Urothelium cell line (cell line): ENCODE data around the gene ZNF609.

Source experiments
- DNase-seq: peaks from one replicate; pipeline ENCODE4 v3.0.0; 2011; ENCODE audit warnings: low spot score, mixed read lengths
- FAIRE-seq: peaks from 2 replicates; lab custom pipeline; 2011; peaks lifted over from hg19 to GRCh38; lab: Jason Lieb, UNC

The ZNF609 gene

DNA sequence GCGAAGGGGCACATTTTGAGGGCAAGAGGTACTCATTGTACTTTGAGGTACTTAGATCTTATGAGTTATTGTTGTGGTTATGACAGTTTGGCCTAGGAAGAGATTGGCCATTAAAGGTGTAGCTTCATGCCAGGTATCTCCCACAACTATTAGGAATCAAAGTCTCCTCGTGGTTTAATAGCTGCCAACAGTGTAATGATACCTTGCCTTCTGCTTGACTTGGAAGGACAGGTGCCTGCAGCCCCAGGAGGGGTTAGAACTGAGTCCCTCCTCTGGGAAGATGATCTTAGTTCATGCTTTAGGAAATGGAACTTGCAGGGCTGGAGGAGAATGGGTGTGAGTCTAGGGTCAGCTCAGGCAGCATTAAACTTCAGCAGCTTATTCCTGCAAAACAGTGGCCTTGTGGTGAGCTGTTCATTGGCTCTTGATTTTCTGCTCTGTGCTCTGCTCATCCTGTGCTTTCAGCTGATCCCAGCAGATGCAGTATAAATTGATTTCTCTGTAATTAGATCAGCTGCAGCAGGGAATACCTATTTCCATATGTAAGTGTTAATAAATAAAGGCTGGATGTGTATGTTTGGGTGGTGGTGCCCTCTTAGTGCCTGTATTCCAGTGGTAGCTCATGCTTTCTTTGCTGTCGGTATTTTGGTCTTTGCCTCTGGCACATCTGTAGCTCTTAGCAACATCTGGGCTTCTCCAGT is 40.5 kb downstream of the ZNF609 start:
- peak; percentile 42 for FAIRE-seq
- no peak for DNase-seq

DNA sequence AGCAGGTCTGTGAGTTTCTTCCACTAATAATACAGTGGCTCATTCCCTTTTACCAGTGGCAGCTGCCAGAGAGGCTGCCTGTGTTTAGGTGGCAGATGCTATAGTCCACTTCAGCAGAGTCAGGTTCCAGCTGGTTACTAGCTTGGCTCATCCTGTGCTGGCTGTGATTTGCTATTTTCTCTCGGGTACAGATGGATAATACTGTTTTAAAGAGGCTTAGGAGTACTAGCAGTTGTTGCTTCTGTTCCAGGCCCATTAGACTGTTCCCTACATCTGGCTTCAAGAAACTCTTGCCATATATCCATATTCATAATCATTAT is 41.0 kb downstream of the ZNF609 start:
- DNase-seq (no peak), FAIRE-seq (no peak)

DNA sequence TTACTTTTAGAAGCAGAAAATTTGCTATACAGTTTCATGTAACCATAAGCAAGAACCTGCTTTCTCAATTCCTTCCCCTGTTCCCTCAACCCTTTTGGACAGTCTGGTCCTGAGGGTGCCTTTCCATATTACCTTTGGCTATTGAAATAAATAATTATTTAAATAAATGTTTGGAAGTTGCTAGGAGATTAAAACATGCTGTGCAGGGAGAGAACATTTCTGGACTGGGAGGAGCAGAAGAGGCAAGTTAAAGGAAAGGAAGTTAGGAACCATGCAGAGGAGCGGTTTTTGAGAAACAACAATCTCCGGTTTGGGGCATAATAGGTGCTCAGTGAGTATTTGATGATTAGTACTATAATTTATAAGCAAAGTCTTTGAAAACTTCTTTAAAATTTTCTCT is 41.8 kb downstream of the ZNF609 start:
- no peak for FAIRE-seq
- DNase-seq: no peak

GRCh38 chr15:64502551-64502950 is 42.2 kb downstream of the ZNF609 start:
- DNase-seq (no peak), FAIRE-seq (no peak)

GRCh38 chr15:64503197-64503596 is 42.8 kb downstream of the ZNF609 start:
- no peak for FAIRE-seq
- no peak for DNase-seq

GRCh38 chr15:64503640-64504039 is 43.3 kb downstream of the ZNF609 start:
- DNase-seq: no peak
- no peak for FAIRE-seq

- FAIRE-seq: no peak
Observed at GRCh38 chr15:64507293-64507802, 47.0 kb downstream of the ZNF609 start.

DNA sequence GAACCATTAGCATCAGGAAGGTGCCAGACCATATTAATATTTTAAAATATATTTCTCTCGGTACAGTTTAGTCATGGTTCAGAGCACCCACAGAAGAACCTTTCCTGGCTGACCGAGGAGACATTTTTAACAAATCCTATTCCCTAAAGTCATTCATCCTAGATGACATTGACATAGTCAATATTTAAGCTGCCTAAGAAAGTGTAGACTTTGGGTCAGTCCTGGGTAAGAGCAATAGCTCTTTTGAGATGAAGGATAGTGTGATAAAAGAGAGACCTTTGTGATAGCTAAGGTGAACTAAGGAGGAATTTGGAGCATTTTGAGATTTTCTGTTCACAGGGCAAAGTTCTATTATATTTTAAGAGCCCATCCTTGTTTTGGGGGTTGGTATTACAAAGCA is 47.5 kb downstream of the ZNF609 start:
- no peak for DNase-seq

More at GRCh38 chr15:64507293-64507802, 47.0 kb downstream of the ZNF609 start:
- no peak for DNase-seq

DNA sequence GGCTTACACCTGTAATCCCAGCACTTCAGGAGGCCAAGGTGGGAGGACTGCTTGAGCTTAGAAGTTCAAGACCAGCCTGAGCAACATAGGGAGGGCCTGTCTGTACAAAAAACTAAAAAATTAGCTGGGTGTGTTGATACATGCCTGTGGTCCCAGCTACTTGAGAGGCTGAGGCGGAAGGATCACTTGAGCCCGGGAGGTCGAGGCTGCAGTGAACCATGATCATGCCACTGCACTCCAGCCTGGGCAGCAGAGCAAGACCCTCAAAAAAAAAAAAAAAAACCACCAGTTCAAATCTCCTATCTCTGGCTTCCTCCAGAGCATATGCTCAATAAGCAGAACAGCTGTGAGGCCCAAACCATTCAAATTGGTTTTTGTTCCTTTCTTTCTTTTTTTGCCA is 53.4 kb downstream of the ZNF609 start:
- DNase-seq (no peak), FAIRE-seq (no peak)

More for the DNA sequence above, 47.5 kb downstream of the ZNF609 start:
- FAIRE-seq: no peak

GRCh38 chr15:64515196-64515595 is 54.8 kb downstream of the ZNF609 start:
- no peak for FAIRE-seq

DNA sequence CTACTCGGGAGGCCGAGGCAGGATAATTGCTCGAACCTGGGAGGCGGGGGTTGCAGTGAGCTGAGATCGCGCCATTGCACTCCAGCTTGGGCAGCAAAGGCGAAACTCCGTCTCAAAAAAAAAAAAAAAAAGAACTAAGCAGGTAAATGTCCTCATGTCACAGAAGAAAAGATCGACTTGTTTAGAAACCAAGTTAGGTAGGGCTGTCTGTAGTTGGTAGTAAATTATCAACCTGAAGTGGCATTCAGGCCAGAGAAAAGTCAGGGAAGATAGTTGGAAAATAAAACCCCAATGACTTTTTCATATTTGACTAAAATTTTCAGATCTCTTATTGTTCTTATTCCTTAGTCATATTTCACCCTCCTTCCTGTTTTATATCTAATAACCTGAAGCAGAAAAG is 55.4 kb downstream of the ZNF609 start:
- FAIRE-seq: no peak
- DNase-seq: no peak

More at GRCh38 chr15:64515196-64515595, 54.8 kb downstream of the ZNF609 start:
- DNase-seq: no peak

DNA sequence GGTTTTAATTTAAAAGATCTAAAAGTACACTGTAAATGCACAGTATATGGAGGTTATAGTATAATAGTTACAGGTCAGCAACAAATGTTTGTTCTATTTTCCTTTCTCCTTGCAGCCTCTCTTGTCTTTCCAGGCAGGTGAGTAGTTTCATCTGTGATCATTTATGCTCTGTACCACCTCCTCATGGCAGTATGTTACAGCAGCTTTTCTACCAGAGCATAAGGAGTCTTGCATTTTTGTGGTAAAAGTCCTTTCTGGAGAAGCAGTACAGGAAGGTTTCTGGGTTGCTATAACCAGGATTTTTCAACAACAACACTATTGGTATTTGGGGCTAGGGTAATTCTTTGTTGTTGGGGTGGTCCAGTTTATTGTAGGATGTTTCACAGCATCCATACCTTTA is 59.5 kb downstream of the ZNF609 start:
- DNase-seq (no peak), FAIRE-seq (peak; percentile 27)

DNA sequence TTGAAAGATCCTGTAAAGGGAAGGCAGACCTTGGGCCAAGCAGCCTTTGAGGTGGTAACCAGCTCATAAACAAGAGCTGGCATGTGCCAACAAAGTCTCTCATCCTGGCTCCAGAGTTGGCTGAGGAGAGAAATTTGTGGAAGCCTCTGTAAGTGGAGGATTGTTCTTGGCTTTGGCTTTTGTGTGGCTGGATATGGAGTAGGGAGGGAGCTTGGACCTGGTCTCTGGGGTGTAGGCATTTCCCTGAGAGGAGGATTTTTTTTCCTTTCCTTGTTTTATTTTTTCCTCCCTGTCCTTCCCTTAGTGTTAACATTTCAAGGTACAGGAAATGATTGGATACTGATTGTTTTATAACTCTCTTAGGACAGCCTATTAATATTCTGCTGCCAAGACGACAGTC is 60.8 kb downstream of the ZNF609 start:
- FAIRE-seq (no peak), DNase-seq (no peak)

DNA sequence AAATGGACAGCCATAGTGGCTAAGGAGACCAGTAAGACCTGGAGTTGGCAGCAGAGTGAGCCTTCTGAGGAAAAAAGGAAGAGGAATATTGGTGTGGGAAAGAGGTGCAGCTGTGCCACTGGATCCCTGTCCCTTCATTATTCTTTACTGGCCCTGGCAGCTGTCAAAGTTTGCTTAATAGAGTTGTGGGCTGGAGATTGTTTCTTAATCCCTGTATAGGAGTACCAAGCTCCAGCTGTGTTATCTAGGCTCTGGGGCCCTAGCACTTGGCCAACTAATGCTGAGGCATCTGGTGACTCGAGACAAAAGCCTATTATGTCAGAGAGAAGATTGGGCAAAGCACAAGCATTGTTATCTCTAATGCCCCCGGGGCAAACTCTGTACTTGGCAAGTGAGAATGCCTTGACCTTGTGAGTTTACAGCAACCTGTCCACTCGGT is 61.4 kb downstream of the ZNF609 start:
- DNase-seq: peak; percentile 42

GRCh38 chr15:64522226-64522823 is 61.9 kb downstream of the ZNF609 start:
- FAIRE-seq (no peak), DNase-seq (no peak)

More for the DNA sequence above, 61.4 kb downstream of the ZNF609 start:
- no peak for FAIRE-seq

DNA sequence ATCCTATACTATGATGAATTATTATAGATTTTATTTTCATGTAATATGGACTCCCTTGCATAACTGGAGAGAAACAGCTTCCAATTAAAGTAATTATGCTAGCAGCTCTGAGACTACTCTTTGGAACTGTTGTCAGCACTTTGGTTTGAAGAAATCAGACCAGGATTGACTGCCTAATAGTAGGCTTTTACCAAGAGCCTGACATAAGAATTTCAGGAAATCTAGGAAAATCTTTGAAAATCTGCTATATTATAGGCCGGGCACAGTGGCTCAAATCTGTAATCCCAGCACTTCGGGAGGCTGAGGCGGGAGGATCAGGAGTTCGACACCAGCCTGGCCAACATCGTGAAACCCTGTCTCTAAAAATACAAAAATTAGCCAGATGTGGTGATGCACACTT is 62.9 kb downstream of the ZNF609 start:
- no peak for FAIRE-seq
- no peak for DNase-seq

DNA sequence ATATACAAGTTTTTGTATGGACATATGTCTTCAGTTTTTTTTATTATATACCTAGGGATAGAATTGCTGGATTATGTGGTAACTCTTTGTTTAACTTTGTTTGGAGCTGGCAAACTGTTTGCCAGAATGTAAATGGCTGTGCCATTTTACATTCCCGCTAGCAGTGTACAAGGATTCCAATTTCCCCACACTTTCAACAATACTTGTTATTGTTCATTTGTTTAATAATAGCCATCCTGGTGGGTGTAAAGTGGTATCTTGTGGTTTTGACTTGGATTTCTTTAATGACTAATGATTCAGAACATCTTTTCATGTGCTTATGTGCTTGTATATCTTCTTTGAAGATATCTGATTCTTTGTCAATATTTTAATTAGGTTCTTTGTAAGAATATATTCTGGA is 64.4 kb downstream of the ZNF609 start:
- DNase-seq (no peak), FAIRE-seq (no peak)

DNA sequence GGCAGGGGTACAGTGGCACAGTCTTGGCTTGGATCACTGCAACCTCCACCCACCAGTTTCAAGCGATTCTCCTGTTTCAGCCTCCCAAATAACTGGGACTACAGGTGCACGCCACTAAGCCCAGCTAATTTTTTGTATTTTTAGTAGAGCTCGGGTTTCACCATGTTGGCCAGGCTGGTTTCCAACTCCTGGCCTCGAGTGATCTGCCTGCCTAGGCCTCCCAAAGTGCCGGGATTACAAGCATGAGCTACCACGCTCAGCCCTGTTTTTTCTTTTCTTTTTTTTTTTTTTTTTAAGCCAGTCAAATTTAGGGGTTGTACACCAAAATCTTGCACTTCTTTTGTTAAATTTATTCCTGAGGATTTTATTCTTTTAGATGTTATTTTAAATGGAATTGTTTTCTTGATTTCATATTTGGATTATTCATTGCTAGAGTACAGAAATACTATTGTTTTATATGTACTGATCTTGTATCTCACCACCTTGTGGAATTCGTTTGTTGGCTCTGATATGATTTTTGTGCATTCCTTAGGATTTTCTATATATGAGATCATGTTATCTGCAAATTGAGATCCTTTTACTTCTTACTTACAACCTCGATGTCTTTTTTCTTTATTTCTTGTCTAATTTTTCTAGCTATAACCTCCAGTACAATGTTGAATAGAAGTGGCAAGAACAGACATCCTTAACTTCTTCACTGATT is 65.6 kb downstream of the ZNF609 start:
- DNase-seq: no peak
- FAIRE-seq: no peak

DNA sequence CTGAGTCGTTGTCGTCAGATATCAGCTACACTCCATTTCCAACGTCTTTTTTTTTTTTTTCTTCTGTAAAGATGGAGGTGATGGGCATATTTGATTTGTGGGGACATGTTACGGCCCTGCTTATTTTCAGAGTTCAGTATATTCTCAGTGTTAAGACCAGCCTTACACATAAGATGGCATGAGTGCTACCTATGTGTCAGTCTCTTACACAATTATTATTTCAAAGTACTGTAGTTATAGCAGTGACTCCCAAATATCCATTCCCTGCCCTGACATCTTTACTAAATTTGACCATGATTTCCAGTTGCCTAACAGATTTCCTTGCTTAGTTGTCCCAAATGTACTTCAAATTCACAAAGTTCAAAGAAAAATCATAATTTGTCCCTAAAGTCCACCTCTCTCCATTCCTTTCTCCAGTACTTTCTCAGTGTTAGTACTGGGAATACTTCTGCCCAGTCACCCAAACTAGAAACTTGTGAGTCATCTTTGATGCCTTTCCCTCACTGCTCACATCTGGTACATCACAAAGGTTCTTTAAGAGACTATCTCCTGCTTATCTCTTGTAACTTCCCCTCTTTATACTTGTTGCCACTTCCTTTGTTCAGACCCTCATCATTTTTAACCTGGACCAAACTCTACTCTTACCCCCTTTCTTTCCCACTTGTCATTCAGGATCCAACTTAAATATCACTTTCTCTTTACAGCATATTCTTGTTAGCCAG is 67.0 kb downstream of the ZNF609 start:
- FAIRE-seq (no peak), DNase-seq (peak; percentile 64)

DNA sequence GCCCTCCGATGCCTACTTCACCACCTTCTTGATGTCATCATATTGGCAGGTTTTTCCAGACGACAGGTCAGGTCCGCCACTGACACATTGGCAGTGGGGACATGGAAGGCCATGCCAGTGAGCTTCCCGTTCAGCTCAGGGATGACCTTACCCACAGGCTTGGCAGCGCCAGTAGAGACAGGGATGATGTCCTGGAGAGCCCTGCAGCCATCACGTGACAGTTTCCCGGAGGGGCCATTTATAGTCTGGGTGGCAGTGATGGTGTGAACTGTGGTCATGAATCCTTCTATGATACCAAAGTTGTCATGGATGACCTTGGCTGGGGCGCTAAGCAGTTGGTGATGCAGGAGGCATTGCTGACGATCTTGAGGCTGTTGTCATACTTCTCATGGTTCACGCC is 68.5 kb downstream of the ZNF609 start:
- FAIRE-seq (peak; percentile 20), DNase-seq (no peak)

- FAIRE-seq: no peak
- no peak for DNase-seq
Observed at GRCh38 chr15:64530472-64530871, 70.1 kb downstream of the ZNF609 start.
